ENCODE data around the gene NETO2. TPM values are rescaled to one million over a fixed set of nuclear protein-coding genes. Genes with fewer than 3 reads are reported as not detected.

Gene NETO2
- total RNA-seq, 4 donors from 2014 or later, result 0.83 to 2.5 (median 1.4) TPM

DNA sequence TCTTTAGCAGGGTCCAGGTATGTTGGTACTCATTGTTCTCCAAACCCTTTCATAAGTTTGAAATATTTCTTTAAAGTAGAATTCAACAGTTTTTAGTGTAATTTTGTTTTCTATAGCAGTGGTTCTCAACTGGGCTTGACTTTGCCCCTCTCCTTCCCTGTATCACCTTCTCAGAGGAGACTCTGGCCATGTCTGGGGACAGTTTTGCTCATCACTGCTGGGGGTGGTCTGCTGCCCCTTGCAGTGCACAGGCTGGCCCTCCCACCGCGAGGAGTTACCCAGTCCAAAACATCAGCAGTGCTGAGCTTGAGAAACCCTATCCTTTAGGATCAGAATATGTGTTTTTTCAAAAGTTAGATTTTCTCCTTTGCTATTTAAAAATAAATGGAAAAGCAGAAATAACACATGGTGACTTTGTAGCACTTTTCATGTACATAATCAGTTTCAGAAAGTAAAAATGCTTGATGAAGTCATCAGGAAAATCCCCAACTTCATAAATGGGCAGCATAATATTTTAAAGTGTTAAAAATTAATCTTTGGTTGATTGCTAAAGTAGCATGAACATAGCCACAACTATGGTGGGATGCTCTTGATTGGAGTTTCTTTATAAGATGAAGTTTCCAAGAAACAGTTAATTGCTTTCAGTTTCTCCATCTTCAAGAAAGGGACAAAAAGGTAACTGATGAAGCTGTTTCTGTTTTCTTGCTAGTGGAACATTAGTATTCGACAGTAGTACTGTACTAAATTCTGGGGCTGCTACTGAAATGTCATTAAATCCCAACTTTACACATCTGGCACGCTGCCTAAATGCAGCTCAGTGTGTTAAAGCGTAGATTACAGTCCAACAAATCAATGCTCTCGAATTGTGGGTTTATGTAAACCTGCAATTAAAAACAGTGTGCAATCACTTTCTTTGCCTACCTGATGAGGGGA lies 70.3 kb downstream of the NETO2 start:
- no peak for TF ChIP-seq POLR2A (IDR thresholded peaks at IDR 0.05; ENCODE audit: low read depth)
- TF ChIP-seq, protein P1, sequence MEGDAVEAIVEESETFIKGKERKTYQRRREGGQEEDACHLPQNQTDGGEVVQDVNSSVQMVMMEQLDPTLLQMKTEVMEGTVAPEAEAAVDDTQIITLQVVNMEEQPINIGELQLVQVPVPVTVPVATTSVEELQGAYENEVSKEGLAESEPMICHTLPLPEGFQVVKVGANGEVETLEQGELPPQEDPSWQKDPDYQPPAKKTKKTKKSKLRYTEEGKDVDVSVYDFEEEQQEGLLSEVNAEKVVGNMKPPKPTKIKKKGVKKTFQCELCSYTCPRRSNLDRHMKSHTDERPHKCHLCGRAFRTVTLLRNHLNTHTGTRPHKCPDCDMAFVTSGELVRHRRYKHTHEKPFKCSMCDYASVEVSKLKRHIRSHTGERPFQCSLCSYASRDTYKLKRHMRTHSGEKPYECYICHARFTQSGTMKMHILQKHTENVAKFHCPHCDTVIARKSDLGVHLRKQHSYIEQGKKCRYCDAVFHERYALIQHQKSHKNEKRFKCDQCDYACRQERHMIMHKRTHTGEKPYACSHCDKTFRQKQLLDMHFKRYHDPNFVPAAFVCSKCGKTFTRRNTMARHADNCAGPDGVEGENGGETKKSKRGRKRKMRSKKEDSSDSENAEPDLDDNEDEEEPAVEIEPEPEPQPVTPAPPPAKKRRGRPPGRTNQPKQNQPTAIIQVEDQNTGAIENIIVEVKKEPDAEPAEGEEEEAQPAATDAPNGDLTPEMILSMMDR (IDR thresholded peaks at IDR 0.05), result no peak
- TF ChIP-seq EP300 (IDR thresholded peaks at IDR 0.05), result no peak
- TF ChIP-seq POLR2AphosphoS5 (IDR thresholded peaks at IDR 0.05), result no peak
- WGBS, result 74% methylated on average over 6 of the region's 6 CpGs

DNA sequence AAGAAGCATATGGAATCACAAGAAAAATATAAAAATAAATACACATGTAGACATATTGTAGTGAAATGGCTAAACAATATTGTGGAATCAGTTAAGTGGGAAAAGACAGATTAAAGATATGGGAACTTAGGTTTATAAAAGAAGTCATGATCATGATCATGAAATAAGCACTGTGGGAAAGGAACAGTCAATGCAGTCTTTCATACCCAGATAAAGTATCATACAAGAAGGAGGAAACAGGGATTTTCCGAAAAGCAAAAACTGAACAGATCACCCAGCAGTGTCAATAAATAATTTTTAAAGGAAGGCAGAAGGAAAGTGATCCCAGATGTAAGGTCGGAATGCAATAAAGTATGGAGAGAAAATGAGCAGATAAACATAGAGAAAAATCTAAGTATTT lies 71.6 kb downstream of the NETO2 start:
- Histone ChIP-seq H3K4me3 (no peak overlapping the region), H3K27ac (replicated peaks in 1 of 4) (no peak overlapping the region), H3K36me3 (no peaks in the 10 kb centered on the region), H3K9me3 (peaks cover 0 to 8% (median 0%) of the 10 kb centered on the region in 4 donors), H3K27me3 (no peaks in the 10 kb centered on the region), H3K4me1 (no peaks in the 10 kb centered on the region)
- 88% methylated on average over 2 of the region's 2 CpGs for WGBS
- TF ChIP-seq, protein P1 (IDR thresholded peaks at IDR 0.05), result no peak
- DNase-seq (ENCODE audit: extremely low spot score), result no peak
- intact Hi-C loops (cut with DNase I), result no loop called here

More for the DNA sequence above, 70.3 kb downstream of the NETO2 start:
- H3K4me3 ChIP-seq, result no peak overlapping the region
- H3K36me3 ChIP-seq, result no peaks in the 10 kb centered on the region
- H3K9me3 ChIP-seq, result peaks cover 0 to 8% (median 0%) of the 10 kb centered on the region in 4 donors
- H3K4me1 ChIP-seq, result no peaks in the 10 kb centered on the region
- peak; percentile 37 for DNase-seq (ENCODE audit: extremely low spot score)
- no peak overlapping the region for H3K27ac ChIP-seq (replicated peaks in 1 of 4)
- no peaks in the 10 kb centered on the region for H3K27me3 ChIP-seq
- intact Hi-C loops (cut with DNase I), result no loop called here

DNA sequence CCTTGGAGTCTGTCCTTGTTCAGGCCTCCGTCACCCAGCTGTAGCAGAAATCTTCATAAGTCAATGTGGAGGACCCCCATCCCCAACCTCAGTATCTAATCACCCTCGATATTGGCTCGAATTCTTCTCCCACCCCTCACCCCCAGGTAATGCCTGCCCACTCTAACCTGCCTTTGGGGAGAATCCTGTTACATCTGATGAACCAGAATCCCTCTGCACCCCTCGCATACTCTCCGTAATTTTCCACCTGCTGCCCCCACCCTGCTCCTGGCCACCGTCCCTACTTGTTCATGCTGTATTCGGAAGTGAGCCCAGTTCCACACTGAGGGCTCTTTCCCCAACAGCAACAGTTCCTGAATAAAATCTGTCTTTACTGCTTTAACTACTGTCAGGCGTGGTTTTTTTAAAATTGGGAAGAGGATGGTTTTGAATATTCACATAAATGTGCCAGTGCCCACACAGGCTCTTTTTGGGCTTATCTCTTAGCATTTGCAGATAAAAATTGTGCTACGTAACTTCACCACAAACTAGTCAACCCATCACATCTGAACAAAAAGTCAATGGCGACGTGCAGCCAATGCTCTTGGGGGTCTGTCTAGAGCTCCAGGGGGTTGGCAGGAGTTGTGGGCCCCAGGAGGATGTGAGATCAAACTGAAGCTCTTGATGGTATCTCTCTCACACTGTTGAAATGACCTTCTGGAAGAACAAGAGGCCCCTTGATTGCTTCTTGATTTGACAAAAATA lies 73.7 kb downstream of the NETO2 start:
- 90% methylated on average over 11 of the region's 11 CpGs for WGBS
- Histone ChIP-seq H3K27me3 (peaks cover 0 to 4% (median 0%) of the 10 kb centered on the region in 4 donors), H3K9me3 (peaks cover 0 to 8% (median 0%) of the 10 kb centered on the region in 4 donors), H3K4me3 (no peak overlapping the region), H3K27ac (replicated peaks in 1 of 4) (no peak overlapping the region), H3K4me1 (no peaks in the 10 kb centered on the region), H3K36me3 (no peaks in the 10 kb centered on the region)
- peak; percentile 68 for DNase-seq (ENCODE audit: extremely low spot score)
- intact Hi-C loops (cut with DNase I), result no loop called here
- no peak for TF ChIP-seq POLR2A (IDR thresholded peaks at IDR 0.05; ENCODE audit: low read depth)

DNA sequence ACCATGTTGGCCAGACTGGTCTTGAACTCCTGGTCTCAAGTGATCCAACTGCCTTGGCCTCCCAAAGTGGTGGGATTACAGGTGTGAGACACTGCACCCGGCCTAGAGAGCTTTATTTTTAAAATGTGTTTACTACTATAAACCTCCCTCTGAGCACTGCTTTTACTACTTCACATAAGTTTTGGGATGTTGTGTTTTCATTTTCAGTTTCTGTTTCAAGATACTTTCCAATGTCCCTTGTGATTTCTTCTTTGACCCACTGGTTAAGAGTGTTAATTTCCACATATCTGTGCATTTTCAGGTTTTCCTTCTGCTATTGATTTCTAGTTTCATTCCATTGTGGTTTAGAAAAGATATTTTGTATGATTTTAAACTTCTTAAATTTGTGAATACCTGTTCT lies 74.4 kb downstream of the NETO2 start:
- whole genome bisulfite sequencing, result 82% methylated on average over 1 of the region's 1 CpG
- intact Hi-C loops (cut with DNase I), result no loop called here
- no peak for TF ChIP-seq POLR2A (IDR thresholded peaks at IDR 0.05; ENCODE audit: low read depth)
- TF ChIP-seq POLR2AphosphoS5 (IDR thresholded peaks at IDR 0.05), result no peak
- TF ChIP-seq EP300 (IDR thresholded peaks at IDR 0.05), result no peak

DNA sequence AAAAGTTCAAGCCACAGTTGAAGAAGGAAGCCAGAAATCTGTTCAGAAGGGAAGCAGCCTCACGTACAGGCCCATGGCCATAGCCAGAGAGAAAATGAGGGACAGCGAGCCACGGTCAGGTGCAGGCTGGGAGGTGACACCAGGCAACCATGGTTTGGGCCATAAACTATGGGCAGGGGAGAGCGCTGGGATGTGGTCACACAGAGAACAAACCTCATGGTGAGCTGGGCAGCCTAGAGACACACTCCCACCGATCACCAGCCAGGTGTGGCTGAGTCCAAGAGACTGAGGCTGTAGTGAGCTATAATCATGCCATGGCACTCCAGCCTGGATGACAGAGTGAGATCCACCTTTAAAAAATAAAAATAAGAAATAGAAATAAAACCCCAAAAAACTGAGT lies 76.5 kb downstream of the NETO2 start:
- peak; percentile 29 for DNase-seq (ENCODE audit: extremely low spot score)
- WGBS, result 94% methylated on average over 5 of the region's 5 CpGs
- H3K27ac ChIP-seq (replicated peaks in 1 of 4), result no peak overlapping the region
- no peaks in the 10 kb centered on the region for H3K36me3 ChIP-seq
- H3K4me1 ChIP-seq, result no peaks in the 10 kb centered on the region
- no peak for TF ChIP-seq POLR2AphosphoS5 (IDR thresholded peaks at IDR 0.05)
- no peak for TF ChIP-seq POLR2A (IDR thresholded peaks at IDR 0.05; ENCODE audit: low read depth)
- no peak for TF ChIP-seq EP300 (IDR thresholded peaks at IDR 0.05)
- TF ChIP-seq, protein P1 (IDR thresholded peaks at IDR 0.05), result no peak
- peaks cover 0 to 4% (median 0%) of the 10 kb centered on the region in 4 donors for H3K27me3 ChIP-seq
- peaks cover 0 to 7% (median 0%) of the 10 kb centered on the region in 4 donors for H3K9me3 ChIP-seq
- no peak overlapping the region for H3K4me3 ChIP-seq
- intact Hi-C loops (cut with DNase I), result no loop called here

More for the DNA sequence above, 74.4 kb downstream of the NETO2 start:
- no peaks in the 10 kb centered on the region for H3K36me3 ChIP-seq
- no peak overlapping the region for H3K4me3 ChIP-seq
- H3K27ac ChIP-seq (replicated peaks in 1 of 4), result no peak overlapping the region
- no peak for DNase-seq (ENCODE audit: extremely low spot score)
- H3K4me1 ChIP-seq, result no peaks in the 10 kb centered on the region
- H3K27me3 ChIP-seq, result peaks cover 0 to 4% (median 0%) of the 10 kb centered on the region in 4 donors
- H3K9me3 ChIP-seq, result peaks cover 0 to 8% (median 0%) of the 10 kb centered on the region in 4 donors

Data from esophagus muscularis mucosa (tissue), 4 donors.